ENCODE results near the gene CFD.
"Not testable (repeated sequence)": the region's sequence is repeated elsewhere in the genome, so short reads cannot be mapped to it uniquely, and the experiment has no call there.

CFD gene

GRCh38 chr19:827314-827709, 32.2 kb upstream of the CFD start:
- no peak for DNase-seq

GRCh38 chr19:827710-828321, 31.6 kb upstream of the CFD start, which contains the start of gene AZU1:
Gene AZU1 (plus strand): TSS chr19:827837. CDS start chr19:827847, 10 bp downstream.
- DNase-seq: no peak

GRCh38 chr19:829129-829758, 30.2 kb upstream of the CFD start:
- no peak for DNase-seq

- no peak for DNase-seq
Measured at GRCh38 chr19:831407-832369, 27.8 kb upstream of the CFD start.

GRCh38 chr19:834216-834615, 25.2 kb upstream of the CFD start:
- DNase-seq: no peak

- DNase-seq: no peak
Measured at GRCh38 chr19:835210-835810, 24.2 kb upstream of the CFD start.

GRCh38 chr19:840519-841206, 18.8 kb upstream of the CFD start, which contains the start of gene PRTN3:
Gene PRTN3 (plus strand): TSS chr19:840999. CDS start chr19:841009, 10 bp downstream.
- no peak for DNase-seq

GRCh38 chr19:842802-843179, 16.7 kb upstream of the CFD start:
- DNase-seq: not testable (repeated sequence)

- DNase-seq: no peak
Measured at GRCh38 chr19:843180-843835, 16.2 kb upstream of the CFD start.

GRCh38 chr19:843836-844545, 15.5 kb upstream of the CFD start:
- no peak for DNase-seq

GRCh38 chr19:844546-844971, 14.9 kb upstream of the CFD start:
- DNase-seq: no peak

GRCh38 chr19:845707-846521, 13.6 kb upstream of the CFD start:
- no peak for DNase-seq

GRCh38 chr19:848386-848921, 11.0 kb upstream of the CFD start:
- DNase-seq: no peak

- DNase-seq: not testable (repeated sequence)
Measured at GRCh38 chr19:849195-849594, 10.3 kb upstream of the CFD start.

GRCh38 chr19:850221-850978, 9.1 kb upstream of the CFD start:
- no peak for DNase-seq

GRCh38 chr19:850979-851335, 8.5 kb upstream of the CFD start:
- no peak for DNase-seq

- no peak for DNase-seq
Measured at GRCh38 chr19:852136-853013, 7.1 kb upstream of the CFD start, which contains the start of gene ELANE. Gene ELANE (plus strand): TSS chr19:852303. CDS start chr19:852329, 26 bp downstream.

- DNase-seq: no peak
Measured at GRCh38 chr19:853014-853585, 6.4 kb upstream of the CFD start.
